PFSK-1 (cell line): Measurements from ENCODE around the gene POU3F1.

Experiments used
- POLR2AphosphoS5 ChIP-seq: IDR thresholded peaks from 2 replicates; pipeline ENCODE4 v1.6.1; 2012; ENCODE audit warnings: low read depth, mild to moderate bottlenecking, control low read depth, low read length, moderate library complexity
- TAF1 ChIP-seq: IDR thresholded peaks from 2 replicates; pipeline ENCODE4 v1.6.1; 2012; ENCODE audit warnings: low read length, control low read depth, borderline replicate concordance; ENCODE audit not compliant: insufficient read depth

GRCh38 chr1:38055398-38055797 lies 8.8 kb upstream of the POU3F1 start:
- TF ChIP-seq POLR2AphosphoS5 (no peak), TAF1 (no peak)
